Inferior parietal cortex (tissue), 1 donor: Measurements from ENCODE around the gene IGIP.

Experiments used
- DNase-seq: peaks from one replicate; pipeline ENCODE4 v3.0.0-alpha.2; 2016; ENCODE audit errors: extremely low spot score

IGIP gene

GRCh38 chr5:140111011-140111858 lies 14.5 kb upstream of the IGIP start:
- DNase-seq = no peak

GRCh38 chr5:140111859-140112551 lies 13.7 kb upstream of the IGIP start:
- no peak for DNase-seq

- no peak for DNase-seq
Measured at GRCh38 chr5:140112685-140113179, 13.0 kb upstream of the IGIP start.

DNA sequence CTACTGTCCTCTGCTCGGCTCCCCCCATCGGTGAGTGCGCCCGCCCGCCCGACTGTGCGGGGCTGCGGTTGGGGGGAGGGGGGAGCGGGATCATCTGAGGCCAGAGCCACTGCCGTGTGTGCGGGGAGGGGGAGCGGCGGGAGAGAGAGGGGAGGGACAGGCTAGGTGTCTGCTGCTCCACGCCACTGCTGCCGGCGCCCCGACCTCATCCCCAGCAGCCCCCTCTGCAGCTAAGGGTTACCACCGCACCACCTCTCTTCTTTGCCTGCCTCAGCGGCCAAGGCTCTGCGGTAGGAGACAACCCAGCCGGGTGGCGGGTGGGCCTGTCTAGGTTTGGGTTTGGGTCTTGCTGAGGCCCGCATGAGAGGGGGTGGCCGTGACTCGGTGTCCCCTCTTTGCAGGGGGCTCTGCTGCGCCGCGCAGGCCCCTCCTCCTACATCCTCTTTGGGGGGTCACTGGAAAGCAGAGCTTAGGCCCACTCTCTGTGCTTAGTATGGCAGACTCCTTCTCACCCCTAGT lies 12.5 kb upstream of the IGIP start:
- DNase-seq = no peak

GRCh38 chr5:140113699-140114263 lies 12.0 kb upstream of the IGIP start, which contains the start of gene PURA:
TSS of gene PURA (plus strand) at chr5:140114109. CDS start at chr5:140114182, 73 bp downstream.
- DNase-seq = peak; percentile 82

DNA sequence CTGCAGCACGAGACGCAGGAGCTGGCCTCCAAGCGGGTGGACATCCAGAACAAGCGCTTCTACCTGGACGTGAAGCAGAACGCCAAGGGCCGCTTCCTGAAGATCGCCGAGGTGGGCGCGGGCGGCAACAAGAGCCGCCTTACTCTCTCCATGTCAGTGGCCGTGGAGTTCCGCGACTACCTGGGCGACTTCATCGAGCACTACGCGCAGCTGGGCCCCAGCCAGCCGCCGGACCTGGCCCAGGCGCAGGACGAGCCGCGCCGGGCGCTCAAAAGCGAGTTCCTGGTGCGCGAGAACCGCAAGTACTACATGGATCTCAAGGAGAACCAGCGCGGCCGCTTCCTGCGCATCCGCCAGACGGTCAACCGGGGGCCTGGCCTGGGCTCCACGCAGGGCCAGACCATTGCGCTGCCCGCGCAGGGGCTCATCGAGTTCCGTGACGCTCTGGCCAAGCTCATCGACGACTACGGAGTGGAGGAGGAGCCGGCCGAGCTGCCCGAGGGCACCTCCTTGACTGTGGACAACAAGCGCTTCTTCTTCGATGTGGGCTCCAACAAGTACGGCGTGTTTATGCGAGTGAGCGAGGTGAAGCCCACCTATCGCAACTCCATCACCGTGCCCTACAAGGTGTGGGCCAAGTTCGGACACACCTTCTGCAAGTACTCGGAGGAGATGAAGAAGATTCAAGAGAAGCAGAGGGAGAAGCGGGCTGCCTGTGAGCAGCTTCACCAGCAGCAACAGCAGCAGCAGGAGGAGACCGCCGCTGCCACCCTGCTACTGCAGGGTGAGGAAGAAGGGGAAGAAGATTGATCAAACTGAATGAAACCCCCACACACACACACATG lies 11.2 kb upstream of the IGIP start:
- DNase-seq = no peak

DNA sequence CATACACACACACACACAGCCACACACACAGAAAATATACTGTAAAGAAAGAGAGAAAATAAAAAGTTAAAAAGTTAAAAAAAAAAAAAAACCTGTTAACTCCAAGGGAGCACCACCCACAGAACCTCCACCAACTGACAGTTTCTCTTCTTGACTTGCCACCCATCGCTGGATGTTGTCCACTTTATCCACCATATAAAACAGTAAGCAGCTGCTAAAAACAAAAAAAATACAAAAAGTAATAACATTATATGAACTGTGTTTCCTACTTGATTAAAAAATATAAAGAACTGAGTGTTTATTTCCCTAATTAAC lies 10.6 kb upstream of the IGIP start:
- no peak for DNase-seq

DNA sequence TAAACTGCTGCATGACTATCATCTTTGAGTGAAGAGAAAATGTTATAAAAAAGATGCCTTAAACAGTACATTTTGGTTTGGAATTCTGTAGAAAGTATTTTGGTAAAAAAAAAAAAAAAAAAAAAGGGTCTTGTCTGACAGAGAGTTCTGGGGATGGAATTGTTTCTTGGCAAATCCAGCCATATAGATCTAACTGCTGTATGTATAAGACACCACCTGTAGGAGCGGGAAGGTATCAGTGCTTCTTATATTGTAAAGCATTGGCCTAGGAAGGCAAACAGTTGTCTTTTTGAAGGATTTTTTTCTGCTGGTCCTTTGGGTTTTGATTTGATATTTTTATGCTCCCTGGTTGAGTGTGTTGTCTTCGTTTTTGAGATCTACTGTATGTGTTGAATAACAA lies 9.0 kb upstream of the IGIP start:
- no peak for DNase-seq

DNA sequence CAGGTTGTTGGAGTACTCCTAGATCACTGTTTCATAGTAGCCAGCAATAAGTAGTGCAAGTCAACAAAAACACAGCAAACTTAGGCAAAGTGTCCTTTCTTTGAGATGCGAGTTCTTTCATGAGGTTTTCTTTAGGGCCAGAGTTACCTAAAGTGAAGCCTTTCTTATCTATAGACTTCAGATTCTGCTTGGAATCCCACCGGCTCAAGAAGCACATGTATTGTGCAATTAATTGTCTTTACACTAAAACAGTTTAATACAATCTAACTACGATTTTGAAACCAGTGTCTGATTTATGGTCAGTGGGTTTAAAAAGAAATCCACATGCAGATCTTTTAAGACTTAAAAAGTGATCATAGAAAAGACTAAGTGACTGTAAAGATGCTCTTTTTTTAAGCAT lies 8.2 kb upstream of the IGIP start:
- no peak for DNase-seq

GRCh38 chr5:140118302-140118936 lies 7.3 kb upstream of the IGIP start:
- no peak for DNase-seq

- DNase-seq = no peak
Measured at GRCh38 chr5:140126315-140127012, 727 bp downstream of the IGIP start.

DNA sequence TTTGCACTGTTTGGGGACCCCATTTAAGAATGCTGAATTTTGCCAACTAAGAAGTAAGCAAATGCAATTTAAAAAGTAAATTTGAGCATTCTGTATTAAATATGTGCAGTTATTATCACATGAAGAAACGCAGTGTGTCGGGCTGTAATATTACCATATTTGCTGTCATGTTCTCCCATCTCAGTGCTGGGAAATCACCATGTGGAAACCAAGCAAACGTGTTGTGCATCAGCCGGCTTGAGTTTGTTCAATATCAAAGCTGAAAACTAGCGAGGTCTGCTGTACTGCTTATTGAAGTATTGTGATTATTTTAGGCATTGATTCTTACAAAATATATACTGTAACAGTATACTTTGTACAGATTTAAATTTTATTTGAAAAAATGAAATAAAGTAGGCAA lies 2.6 kb downstream of the IGIP start:
- DNase-seq = no peak

DNA sequence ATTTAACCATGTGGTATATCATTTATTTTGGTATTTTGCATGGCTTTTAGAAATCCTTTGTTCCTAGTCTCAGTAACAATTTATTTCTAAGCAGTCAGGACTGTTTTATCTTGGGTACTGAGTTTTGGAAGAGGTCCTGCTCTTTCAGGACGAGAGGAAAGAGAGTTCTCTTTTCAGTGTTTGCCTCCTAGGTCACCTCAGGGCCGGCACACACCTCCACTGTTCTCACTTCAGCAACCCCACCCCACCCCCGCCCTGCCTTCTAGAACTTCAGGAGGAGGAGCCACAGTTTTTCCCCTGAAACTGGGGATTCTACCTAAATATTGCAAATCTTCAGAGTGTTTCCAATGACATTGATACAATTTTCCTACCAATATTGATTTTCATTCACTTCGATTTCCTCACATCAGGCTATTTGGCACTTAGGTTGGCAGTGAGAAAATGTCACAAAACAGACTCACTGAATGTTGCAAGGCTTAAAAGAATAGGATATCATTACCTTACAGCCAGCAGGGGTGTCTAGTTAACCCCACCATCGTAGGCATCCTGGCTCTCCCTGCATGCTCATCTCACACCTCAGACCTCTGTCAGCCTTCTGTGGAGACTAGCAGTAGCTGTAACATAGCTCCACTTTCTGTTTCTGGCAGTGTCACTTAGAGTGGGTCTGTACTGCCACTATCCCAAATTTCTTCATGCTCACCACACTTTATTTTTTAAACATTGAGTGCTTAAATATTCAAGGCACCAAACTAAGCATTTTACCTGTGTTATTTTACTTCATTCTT lies 5.4 kb downstream of the IGIP start:
- DNase-seq = no peak

GRCh38 chr5:140131967-140132409 lies 6.3 kb downstream of the IGIP start:
- DNase-seq = no peak

GRCh38 chr5:140133514-140134167 lies 7.9 kb downstream of the IGIP start:
- DNase-seq = no peak

DNA sequence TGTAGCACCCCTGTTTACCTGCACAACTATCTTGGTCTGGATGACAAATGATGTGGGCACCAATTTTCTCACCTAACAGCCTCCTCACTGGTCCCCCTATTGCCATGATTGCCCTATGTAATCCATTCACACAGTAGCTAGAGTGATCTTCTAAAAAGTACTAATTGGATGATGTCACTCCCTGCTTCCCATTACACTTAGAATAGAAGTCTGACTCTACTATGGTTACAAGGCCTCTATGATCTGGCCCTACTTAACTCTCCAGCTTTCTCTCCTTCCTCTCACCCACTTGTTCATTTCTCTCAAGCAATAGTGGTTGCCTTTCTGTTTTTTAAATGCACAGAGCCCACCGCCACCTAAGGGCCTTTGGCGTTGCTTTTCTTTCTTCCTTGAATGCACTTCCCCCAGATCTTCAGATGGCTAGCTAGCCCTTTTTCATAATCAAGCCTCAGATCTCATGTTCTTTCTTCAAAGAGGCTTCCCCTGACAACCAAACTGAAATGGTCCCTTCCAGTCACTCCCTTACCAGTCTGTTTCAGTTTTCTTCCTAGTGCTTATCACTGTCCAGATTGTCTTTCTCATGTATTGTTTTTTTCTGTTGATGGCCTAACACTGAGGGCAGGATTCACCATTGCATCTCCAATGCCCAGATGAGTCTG lies 8.7 kb downstream of the IGIP start:
- no peak for DNase-seq

DNA sequence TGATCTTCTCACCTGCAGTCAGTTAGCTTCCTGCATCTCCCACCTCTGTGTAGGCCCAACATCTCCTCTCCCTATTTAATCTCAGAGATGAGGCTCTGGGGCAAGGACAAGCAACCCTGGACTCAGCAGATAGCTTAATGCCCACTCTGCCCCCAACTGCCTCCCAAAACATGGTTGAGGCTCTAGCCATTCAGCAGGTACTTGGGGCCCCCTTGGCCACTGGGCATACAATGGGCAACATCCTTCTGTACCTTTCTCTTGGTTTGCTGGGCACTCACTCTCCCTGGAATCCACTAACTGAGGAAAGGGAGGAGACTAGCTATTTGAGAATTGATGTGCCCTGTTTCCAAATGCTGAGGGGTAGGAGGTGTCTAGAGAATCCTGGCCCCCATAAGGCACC lies 9.4 kb downstream of the IGIP start:
- DNase-seq = no peak

- no peak for DNase-seq
Measured at GRCh38 chr5:140136624-140137023, 10.9 kb downstream of the IGIP start.

DNA sequence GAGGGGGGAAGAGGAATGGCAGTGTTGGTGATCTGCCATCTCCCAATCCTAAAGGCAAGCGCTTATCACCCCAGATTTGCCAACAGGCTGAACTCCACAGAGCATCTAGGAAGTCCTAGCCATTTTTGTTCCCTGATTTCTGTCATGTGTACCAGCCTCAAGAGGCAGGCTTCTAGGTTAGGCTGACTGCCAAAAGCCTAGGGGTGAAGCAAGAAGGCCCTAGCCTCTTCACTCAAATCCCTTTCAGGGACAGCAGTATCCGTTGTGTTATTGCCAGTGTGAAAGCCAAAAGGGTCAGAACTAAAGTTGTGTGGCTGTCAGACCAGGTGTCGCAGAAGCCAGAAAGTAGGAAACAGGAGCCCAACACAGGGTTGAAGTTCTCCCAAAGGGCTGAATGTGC lies 14.7 kb downstream of the IGIP start:
- no peak for DNase-seq
